ENCODE measurements around the gene TMC1. TPM values are rescaled to one million over a fixed set of nuclear protein-coding genes. Genes with fewer than 3 reads are reported as not detected.

TMC1 gene
- total and polyA plus RNA-seq, 10 of the 15 experiments (the other 5 are each of a cell fraction or from before 2014, with no cell fraction given): 0.06 to 0.94 (median 0.40) TPM; not detected in 1

GRCh38 chr9:72794946-72795345 lies 273.5 kb downstream of the TMC1 start:
- no peaks in the 10 kb centered on the region for H3K27me3 ChIP-seq (replicated peaks in 1 of 2; ENCODE audit: control insufficient read depth in 2 of 2, insufficient read depth in 2 of 2, low read length in 1 of 2)
- H4K20me1 ChIP-seq (ENCODE audit: control insufficient read depth, insufficient read depth): no peaks in the 10 kb centered on the region
- 8% methylated on average over 1 of the region's 1 CpG for WGBS (ENCODE audit: insufficient coverage, insufficient replicate concordance, low lambda C conversion rate, missing lambda C conversion rate)
- FAIRE-seq (no peak), DNase-seq (ENCODE audit: low read depth, low spot score) (no peak), ATAC-seq (no peak)
- RAD21 ChIA-PET (ENCODE audit: unreplicated experiment): no interaction called here
- in situ Hi-C loops (cut with MboI): no loop called here
- no peak overlapping the region for H3K9ac ChIP-seq (ENCODE audit: control insufficient read depth, insufficient read depth, low read length)
- H3K4me3 ChIP-seq: no peak overlapping the region
- POLR2A ChIA-PET: no interaction called here
- no TSS peak for BruUV-seq (replicated peaks)
- no peak overlapping the region for H3K4me2 ChIP-seq (ENCODE audit: control insufficient read depth, insufficient read depth)
- no peak overlapping the region for H2AFZ ChIP-seq (ENCODE audit: control insufficient read depth, low read depth, low read length)
- H3K79me2 ChIP-seq (ENCODE audit: control insufficient read depth, insufficient read depth, low read length): no peaks in the 10 kb centered on the region
- SMC1A ChIA-PET (ENCODE audit: uncharacterized antibody, unreplicated experiment): no interaction called here
- intact Hi-C loops (cut with micrococcal nuclease; ENCODE audit: unreplicated experiment): no loop called here
- no peaks in the 10 kb centered on the region for H3K9me3 ChIP-seq (replicated peaks; ENCODE audit: control insufficient read depth, insufficient read depth, low read length)
- CTCF ChIA-PET: interaction anchor here (0.7 to 1.2 kb wide), 4 partner anchors 14 to 20 kb away, joined by 3 to 7 read pairs (median 4); no protein-coding TSS in a partner anchor
- H3K27ac ChIP-seq (ENCODE audit: control insufficient read depth, insufficient read depth): no peak overlapping the region
- TF ChIP-seq CREM (IDR thresholded peaks at IDR 0.05; ENCODE audit: low read depth) (no peak), BACH1 (IDR thresholded peaks at IDR 0.05; ENCODE audit: borderline replicate concordance) (no peak), JUNB (IDR thresholded peaks at IDR 0.05) (no peak), SMAD5 (IDR thresholded peaks at IDR 0.05; ENCODE audit: low read depth) (no peak), JUND (IDR thresholded peaks at IDR 0.05; ENCODE audit: low read depth, low read length) (no peak)
- H3K36me3 ChIP-seq (ENCODE audit: control insufficient read depth in 2 of 2, insufficient read depth in 2 of 2, low read length in 1 of 2): no peaks in the 10 kb centered on the region
- H3K4me1 ChIP-seq (ENCODE audit: control insufficient read depth, insufficient read depth, low read length): no peaks in the 10 kb centered on the region

- no peaks in the 10 kb centered on the region for H4K20me1 ChIP-seq (ENCODE audit: control insufficient read depth, insufficient read depth)
- H3K36me3 ChIP-seq (ENCODE audit: control insufficient read depth in 2 of 2, insufficient read depth in 2 of 2, low read length in 1 of 2): no peaks in the 10 kb centered on the region
- H3K4me1 ChIP-seq (ENCODE audit: control insufficient read depth, insufficient read depth, low read length): no peaks in the 10 kb centered on the region
- intact Hi-C loops (cut with micrococcal nuclease; ENCODE audit: unreplicated experiment): no loop called here
- no peak for DNase-seq (ENCODE audit: low read depth, low spot score)
- no peak overlapping the region for H3K4me3 ChIP-seq
- no peaks in the 10 kb centered on the region for H3K79me2 ChIP-seq (ENCODE audit: control insufficient read depth, insufficient read depth, low read length)
- ChIA-PET POLR2A (no interaction called here), SMC1A (ENCODE audit: uncharacterized antibody, unreplicated experiment) (no interaction called here), CTCF (interaction anchor here (0.9 kb wide), 1 partner anchor 9 kb away, joined by 3 read pairs; no protein-coding TSS in a partner anchor), RAD21 (ENCODE audit: unreplicated experiment) (no interaction called here)
- no peaks in the 10 kb centered on the region for H3K9me3 ChIP-seq (replicated peaks; ENCODE audit: control insufficient read depth, insufficient read depth, low read length)
- H3K4me2 ChIP-seq (ENCODE audit: control insufficient read depth, insufficient read depth): no peak overlapping the region
- no peak overlapping the region for H3K9ac ChIP-seq (ENCODE audit: control insufficient read depth, insufficient read depth, low read length)
- TF ChIP-seq SRF (IDR thresholded peaks at IDR 0.05; ENCODE audit: low read depth in 2 of 2, low read length in 2 of 2) (no peak), RB1 (IDR thresholded peaks at IDR 0.05; ENCODE audit: borderline replicate concordance) (no peak), PAX8 (IDR thresholded peaks at IDR 0.05) (no peak), ELK1 (IDR thresholded peaks at IDR 0.05; ENCODE audit: low read depth, low read length) (no peak), NRF1 (conservative IDR thresholded peaks at IDR 0.05; ENCODE audit: low read depth, low read length) (no peak), USF2 (IDR thresholded peaks at IDR 0.05; ENCODE audit: borderline replicate concordance, low read depth, low read length) (no peak), ETV6 (conservative IDR thresholded peaks at IDR 0.05 in 1 of 2, IDR thresholded peaks at IDR 0.05 in 1 of 2; ENCODE audit: borderline replicate concordance in 1 of 2, low read depth in 1 of 2) (no peak)
- BruUV-seq (replicated peaks): no TSS peak
- H2AFZ ChIP-seq (ENCODE audit: control insufficient read depth, low read depth, low read length): no peak overlapping the region
- no peak for FAIRE-seq
- 39% methylated on average over 5 of the region's 5 CpGs for WGBS (ENCODE audit: insufficient coverage, insufficient replicate concordance, low lambda C conversion rate, missing lambda C conversion rate)
- in situ Hi-C loops (cut with MboI): no loop called here
- no peak overlapping the region for H3K27ac ChIP-seq (ENCODE audit: control insufficient read depth, insufficient read depth)
- H3K27me3 ChIP-seq (replicated peaks in 1 of 2; ENCODE audit: control insufficient read depth in 2 of 2, insufficient read depth in 2 of 2, low read length in 1 of 2): no peaks in the 10 kb centered on the region
- ATAC-seq: no peak
Measured at GRCh38 chr9:72800328-72800994, 279.1 kb downstream of the TMC1 start.

Measured in GM12878 (cell line).